GDM1 (cell line): ENCODE measurements around the gene FES.
"Not testable (repeated sequence)": the region's sequence is repeated elsewhere in the genome, so short reads cannot be mapped to it uniquely, and the experiment has no call there.

Experiments
- DNase-seq: peaks from one replicate; lab custom pipeline; 2025; lab: John Stamatoyannopoulos, UW

FES gene

DNA sequence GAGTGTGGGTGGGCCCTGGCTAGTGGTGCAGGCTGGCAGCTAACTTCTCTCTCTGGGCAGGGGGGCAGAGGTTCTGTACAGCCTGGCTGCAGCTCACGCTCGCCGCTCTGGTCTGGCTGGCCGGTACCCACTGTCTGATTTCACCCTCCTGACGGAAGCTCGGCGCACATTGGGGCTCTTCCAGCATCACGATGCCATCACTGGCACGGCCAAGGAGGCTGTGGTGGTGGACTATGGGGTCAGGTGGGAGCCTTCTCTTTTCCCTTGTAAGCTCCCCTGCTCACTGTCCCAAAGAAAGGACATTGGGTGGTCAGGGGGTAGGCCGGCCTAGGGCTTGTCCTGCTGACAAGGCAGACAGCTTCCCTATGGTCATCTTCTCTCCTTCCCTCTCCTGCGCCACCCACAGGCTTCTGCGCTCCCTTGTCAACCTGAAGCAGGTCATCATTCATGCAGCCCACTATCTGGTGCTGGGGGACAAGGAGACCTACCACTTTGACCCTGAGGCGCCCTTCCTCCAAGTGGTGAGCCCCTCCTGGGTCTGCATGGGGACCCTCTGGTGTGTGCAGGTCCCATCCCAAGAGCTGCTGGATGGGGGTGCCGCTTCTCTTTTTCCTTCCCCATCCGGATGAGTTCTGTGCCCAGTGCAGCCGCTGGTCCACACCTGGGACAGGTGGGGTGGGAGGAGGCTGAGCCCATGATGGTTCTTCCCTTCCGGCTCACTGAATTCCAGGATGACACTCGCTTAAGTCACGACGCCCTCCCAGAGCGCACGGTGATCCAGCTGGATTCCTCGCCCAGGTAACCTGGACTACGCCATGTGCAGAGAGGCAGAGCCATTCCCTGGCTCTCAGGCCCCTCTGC is 26.4 kb downstream of the FES start:
- DNase-seq, result no peak

DNA sequence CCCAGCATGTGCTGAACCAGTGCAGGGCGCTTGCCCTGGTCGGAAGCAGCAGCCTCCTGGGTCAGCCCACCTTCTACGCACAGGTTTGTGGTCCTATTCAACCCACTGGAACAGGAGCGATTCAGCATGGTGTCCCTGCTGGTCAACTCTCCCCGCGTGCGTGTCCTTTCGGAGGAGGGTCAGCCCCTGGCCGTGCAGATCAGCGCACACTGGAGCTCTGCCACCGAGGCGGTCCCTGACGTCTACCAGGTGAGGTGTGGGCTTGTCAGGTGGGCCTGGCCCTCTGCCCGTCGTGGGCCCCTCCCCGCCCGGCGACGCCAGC is 27.0 kb downstream of the FES start:
- DNase-seq, result no peak

DNA sequence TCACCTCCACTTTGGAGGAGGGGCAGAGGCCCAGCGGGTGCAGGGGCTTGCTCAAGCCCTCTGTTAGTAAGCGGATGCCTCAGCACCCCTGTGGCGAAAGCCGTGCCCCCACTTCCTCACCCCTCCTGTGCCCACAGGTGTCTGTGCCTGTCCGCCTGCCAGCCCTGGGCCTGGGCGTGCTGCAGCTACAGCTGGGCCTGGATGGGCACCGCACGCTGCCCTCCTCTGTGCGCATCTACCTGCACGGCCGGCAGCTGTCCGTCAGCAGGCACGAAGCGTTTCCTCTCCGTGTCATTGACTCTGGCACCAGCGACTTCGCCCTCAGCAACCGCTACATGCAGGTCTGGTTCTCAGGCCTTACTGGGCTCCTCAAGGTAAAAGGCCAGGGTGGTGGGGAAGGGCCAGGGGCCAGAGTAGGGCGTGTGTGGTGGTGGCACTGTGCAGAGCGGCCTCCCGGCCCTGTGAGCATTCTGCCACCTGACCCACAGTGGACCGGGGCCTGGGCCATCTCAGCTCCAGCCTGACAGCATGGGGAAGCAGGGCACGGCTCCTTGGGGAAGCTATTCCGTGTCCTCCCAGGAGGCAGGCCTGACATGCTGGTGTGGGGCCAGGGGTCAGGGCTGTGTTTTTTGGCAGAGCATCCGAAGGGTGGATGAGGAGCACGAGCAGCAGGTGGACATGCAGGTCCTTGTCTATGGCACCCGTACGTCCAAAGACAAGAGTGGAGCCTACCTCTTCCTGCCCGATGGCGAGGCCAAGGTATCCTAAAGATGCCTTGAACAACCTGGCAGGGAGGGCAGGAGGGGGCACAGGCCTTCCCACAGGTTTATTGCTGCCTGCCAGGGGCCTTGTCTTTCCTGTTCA is 27.8 kb downstream of the FES start:
- no peak for DNase-seq

DNA sequence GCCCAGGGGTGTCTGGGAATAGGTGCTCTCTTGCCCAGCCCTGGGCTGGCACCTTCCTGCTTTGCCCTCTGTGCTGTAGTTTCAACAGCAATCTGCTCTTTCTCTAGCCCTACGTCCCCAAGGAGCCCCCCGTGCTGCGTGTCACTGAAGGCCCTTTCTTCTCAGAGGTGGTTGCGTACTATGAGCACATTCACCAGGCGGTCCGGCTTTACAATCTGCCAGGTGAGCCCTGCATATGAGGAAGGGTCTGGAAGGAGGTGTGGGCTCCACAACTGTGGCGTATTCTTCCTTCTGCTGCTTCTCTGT is 28.4 kb downstream of the FES start:
- no peak for DNase-seq

DNA sequence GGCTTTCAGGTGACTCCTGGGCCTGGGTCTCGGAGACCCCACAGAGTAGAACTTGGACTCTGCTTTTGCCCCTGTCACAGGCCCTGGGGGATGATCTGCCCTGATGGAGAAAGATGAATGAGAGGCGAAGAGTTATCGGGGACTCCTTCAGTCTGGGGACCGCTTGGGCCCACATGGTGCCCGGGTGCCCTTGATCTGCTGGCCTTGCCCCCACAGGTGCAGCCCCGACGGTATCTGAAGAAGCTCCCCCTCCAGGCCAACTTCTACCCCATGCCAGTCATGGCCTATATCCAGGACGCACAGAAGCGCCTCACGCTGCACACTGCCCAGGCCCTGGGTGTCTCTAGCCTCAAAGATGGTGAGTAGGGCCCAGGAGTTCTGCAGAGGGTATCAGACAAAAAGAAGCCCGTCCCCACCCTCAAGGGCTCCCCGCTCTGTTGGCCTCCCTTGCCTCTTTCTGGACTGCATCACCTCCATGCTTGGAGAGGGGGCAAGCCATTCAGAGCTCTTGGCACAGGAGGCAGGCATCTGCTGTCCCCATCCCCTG is 29.2 kb downstream of the FES start:
- DNase-seq, result no peak

- DNase-seq, result no peak
Observed at GRCh38 chr15:90914305-90915080, 30.2 kb downstream of the FES start.

DNA sequence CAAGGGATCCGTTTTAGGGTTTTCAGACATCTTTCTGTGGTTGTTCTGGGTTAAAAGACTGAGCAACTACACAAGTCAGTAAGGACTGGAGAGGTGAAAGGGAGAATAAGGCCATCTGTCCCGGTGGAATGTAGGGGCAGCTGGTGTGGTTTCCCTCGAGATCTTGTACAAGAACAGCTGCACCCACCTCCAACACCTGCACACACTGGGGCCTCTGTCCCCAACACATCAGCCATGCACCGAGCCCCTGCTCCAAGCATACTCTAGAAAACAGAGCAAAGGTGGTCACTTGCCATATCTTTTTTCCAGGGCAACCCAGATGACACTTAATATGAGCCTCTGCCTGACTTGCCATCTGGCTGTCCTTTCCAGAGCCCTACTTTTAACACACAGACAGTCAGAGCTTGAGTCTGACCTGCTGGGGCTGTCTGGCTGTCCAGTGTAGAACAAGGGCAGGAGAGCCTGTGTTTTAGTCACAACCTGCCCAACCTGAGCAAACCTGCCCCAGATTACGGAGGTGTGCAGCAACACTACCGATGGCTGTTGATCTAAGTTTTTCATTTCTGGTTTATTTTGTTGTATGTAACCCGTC is 31.0 kb downstream of the FES start:
- no peak for DNase-seq

- peak; percentile 82 for DNase-seq
Observed at GRCh38 chr15:90915808-90916440, 31.6 kb downstream of the FES start.

DNA sequence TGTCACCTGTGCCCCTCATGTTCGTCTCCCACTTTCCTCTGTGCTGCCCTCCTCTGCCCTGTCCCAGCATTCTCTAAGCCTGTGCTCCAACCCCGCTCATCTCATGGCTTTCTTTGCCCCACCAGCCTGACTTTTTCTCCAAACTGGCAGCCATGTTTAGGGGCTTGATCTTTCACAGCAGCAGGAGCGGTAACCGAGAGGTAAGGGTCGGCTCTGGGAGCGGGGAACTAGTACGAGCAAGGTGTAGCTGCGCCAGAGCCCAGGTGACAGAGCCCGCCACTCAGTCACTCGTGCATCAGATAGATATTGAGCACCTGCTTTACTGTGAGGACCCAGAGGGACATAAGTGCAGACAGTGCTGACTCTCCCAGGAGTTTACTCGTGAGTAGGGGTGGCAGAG is 32.2 kb downstream of the FES start:
- no peak for DNase-seq

DNA sequence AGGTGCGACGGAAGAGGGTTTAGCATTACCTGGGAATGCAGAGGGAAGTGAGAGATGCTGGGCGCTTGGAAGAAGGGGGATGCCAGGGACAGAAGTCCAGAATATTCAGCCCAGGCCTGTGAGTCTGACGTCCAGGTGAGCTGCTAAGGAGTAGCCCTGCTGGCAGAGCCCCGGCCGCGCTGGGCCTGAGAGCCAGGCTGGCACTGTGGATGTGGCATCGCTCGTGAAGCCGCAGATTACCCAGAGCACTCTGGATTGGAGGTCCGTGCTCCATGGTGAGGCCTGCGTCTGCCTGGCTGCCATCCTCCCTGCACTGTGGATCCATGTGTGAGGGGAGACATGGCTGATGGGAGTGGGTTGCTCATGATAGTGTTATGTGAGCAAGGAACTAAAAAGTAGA is 33.3 kb downstream of the FES start:
- no peak for DNase-seq

GRCh38 chr15:90918034-90918788 is 33.9 kb downstream of the FES start:
- no peak for DNase-seq

GRCh38 chr15:90918835-90919234 is 34.5 kb downstream of the FES start:
- no peak for DNase-seq

GRCh38 chr15:90921887-90922286 is 37.6 kb downstream of the FES start:
- DNase-seq, result no peak

GRCh38 chr15:90922712-90923322 is 38.5 kb downstream of the FES start:
- not testable (repeated sequence) for DNase-seq

- no peak for DNase-seq
Observed at GRCh38 chr15:90924375-90924774, 40.1 kb downstream of the FES start.

DNA sequence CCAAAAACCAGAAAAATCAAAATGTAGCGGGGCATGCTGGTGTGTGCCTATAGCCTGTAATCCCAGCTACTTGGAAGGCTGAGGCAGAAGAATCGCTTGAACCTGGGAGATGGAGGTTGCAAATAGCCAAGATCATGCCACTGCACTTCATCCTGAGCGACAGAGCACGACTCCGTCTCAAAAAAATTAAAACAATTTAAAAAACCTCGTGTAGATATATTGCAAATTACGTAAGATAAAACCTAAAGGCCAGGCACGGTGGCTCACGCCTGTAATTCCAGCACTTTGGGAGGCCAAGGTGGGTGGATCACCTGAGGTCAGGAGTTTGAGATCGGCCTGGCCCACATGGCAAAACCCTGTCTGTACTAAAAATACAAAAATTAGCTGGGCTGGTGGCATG is 42.5 kb downstream of the FES start:
- not testable (repeated sequence) for DNase-seq

DNA sequence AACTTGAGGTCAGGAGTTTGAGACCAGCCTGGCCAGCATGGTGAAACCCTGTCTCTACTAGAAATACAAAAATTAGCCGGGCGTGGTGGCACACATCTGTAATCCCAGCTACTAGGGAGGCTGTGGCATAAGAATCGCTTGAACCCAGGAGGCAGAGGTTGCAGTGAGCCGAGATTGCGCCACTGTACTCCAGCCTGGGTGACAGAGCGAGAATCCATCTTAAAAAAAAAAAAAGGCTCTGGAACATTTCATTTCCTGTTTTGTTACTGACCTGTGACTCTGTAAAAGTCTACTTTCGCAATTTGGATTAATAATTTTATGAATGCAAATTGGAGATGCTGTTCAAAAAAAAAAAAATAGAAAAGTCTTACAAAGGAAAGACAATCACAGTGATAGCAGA is 43.8 kb downstream of the FES start:
- DNase-seq, result not testable (repeated sequence)

DNA sequence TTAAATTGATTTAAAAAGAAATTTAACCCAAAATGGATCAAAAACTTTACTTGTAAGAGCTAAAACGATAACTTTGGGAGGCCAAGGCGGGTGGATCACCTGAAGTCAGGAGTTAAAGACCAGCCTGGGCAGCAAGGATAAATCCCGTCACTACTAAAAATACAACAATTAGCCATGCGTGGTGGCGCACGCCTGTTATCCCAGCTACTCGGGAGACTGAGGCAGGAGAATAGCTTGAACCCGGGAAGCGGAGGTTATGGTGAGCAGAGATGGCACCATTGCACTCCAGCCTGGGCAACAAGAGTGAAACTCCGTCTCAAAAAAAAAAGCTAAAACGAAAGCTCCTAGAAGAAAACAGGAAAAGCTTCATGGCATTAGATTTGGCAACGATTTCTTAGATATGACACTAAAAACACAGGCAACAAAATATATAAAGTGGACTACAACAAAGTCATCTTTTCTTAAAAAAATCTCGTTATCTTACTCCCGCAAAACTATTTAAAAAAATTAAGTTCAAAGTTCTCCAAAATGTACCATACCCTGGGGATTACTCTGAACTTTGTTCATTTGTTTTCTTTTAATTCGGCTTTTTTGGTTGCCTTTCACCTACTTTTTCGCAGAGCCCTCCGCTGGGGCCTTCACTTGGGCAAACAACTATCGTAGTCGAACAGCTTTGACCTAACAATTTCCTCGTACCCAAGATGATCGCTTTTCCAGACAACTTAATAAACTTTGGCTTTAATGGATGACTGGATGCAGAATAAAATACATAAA is 45.1 kb downstream of the FES start:
- no peak for DNase-seq

GRCh38 chr15:90930861-90931574 is 46.7 kb downstream of the FES start:
- DNase-seq, result no peak
